Measurements from ENCODE around the gene MYCL. TPM values are rescaled to one million over a fixed set of nuclear protein-coding genes. Genes with fewer than 3 reads are reported as not detected.

Gene MYCL
- total RNA-seq, 1 donor from 2014 or later, result 17.2 TPM

- TF ChIP-seq, protein P1, sequence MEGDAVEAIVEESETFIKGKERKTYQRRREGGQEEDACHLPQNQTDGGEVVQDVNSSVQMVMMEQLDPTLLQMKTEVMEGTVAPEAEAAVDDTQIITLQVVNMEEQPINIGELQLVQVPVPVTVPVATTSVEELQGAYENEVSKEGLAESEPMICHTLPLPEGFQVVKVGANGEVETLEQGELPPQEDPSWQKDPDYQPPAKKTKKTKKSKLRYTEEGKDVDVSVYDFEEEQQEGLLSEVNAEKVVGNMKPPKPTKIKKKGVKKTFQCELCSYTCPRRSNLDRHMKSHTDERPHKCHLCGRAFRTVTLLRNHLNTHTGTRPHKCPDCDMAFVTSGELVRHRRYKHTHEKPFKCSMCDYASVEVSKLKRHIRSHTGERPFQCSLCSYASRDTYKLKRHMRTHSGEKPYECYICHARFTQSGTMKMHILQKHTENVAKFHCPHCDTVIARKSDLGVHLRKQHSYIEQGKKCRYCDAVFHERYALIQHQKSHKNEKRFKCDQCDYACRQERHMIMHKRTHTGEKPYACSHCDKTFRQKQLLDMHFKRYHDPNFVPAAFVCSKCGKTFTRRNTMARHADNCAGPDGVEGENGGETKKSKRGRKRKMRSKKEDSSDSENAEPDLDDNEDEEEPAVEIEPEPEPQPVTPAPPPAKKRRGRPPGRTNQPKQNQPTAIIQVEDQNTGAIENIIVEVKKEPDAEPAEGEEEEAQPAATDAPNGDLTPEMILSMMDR (IDR thresholded peaks at IDR 0.05), result no peak
- TF ChIP-seq POLR2AphosphoS5 (IDR thresholded peaks at IDR 0.05; ENCODE audit: insufficient read depth in 1 of 2, low read depth in 1 of 2), result peak; percentile 90 to 94
- intact Hi-C loops (cut with DNase I), result no loop called here
- peak in 1 of 2 donors; percentile 99 for DNase-seq (ENCODE audit: extremely low spot score in 2 of 2)
- Histone ChIP-seq H3K9me3 (no peaks in the 10 kb centered on the region), H3K4me3 (no peak overlapping the region), H3K27ac (peak overlapping the region; percentile 51), H3K36me3 (no peaks in the 10 kb centered on the region), H3K27me3 (no peaks in the 10 kb centered on the region), H3K4me1 (peaks cover 29% of the 10 kb centered on the region)
Measured at GRCh38 chr1:39933956-39934941, 32.5 kb upstream of the MYCL start.

- TF ChIP-seq POLR2AphosphoS5 (IDR thresholded peaks at IDR 0.05; ENCODE audit: insufficient read depth in 1 of 2, low read depth in 1 of 2), result no peak
- TF ChIP-seq, protein P1 (IDR thresholded peaks at IDR 0.05), result no peak
- no peak for TF ChIP-seq POLR2A (IDR thresholded peaks at IDR 0.05)
- intact Hi-C loops (cut with DNase I), result no loop called here
- no peaks in the 10 kb centered on the region for H3K9me3 ChIP-seq
Measured at GRCh38 chr1:39928809-39929587, 27.3 kb upstream of the MYCL start.

DNA sequence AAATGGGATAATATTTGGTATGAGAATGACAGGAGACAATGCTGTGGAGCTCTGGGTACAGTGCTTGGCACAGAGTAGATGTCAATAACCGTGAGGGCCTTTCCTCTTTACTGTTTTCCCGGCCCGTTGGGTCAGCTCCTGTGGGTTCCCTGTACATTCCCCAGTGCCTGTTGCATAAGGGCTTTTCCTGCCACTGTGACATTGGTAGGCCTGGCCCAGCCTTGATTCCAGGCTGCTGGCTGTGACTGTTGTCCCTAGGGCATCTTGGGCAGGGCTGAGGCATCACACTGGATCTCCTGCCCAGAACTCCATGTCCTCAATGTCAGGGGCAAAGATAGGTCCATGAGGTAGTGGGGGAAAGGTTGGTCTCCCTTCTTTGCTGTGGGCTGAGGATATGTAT lies 25.8 kb upstream of the MYCL start:
- no peak for TF ChIP-seq POLR2AphosphoS5 (IDR thresholded peaks at IDR 0.05; ENCODE audit: insufficient read depth in 1 of 2, low read depth in 1 of 2)
- Histone ChIP-seq H3K4me3 (no peak overlapping the region), H3K4me1 (peaks cover 7% of the 10 kb centered on the region), H3K27me3 (no peaks in the 10 kb centered on the region), H3K27ac (no peak overlapping the region), H3K36me3 (no peaks in the 10 kb centered on the region), H3K9me3 (no peaks in the 10 kb centered on the region)
- intact Hi-C loops (cut with DNase I), result no loop called here
- no peak for DNase-seq (ENCODE audit: extremely low spot score in 2 of 2)

More at GRCh38 chr1:39928809-39929587, 27.3 kb upstream of the MYCL start:
- H3K4me1 ChIP-seq, result peaks cover 14% of the 10 kb centered on the region
- H3K36me3 ChIP-seq, result no peaks in the 10 kb centered on the region
- H3K4me3 ChIP-seq, result no peak overlapping the region
- H3K27ac ChIP-seq, result no peak overlapping the region
- H3K27me3 ChIP-seq, result no peaks in the 10 kb centered on the region
- DNase-seq (ENCODE audit: extremely low spot score in 2 of 2), result no peak

DNA sequence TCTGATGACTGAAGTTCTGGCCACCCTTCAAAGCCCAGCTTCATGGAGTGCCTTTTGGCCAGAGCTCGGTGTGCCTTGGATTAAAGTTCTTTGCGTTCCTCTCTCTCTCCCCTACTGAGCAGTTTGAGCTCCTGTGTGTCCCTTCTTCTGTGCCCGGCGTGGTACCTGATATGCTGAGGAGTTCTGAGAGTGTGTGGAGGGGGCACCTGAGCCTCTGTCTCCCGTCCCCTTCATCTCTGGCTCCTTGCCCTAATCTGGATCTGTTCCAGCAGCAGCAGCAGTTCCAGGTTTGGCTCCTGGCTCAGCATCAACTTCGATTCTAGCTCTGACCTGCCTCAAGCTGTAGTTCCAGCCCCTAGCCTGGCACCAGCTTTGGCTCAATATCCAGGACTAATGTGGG lies 25.1 kb upstream of the MYCL start:
- H3K4me3 ChIP-seq, result no peak overlapping the region
- H3K9me3 ChIP-seq, result no peaks in the 10 kb centered on the region
- no peaks in the 10 kb centered on the region for H3K36me3 ChIP-seq
- H3K4me1 ChIP-seq, result peaks cover 13% of the 10 kb centered on the region
- TF ChIP-seq, protein P1 (IDR thresholded peaks at IDR 0.05), result no peak
- no peak for TF ChIP-seq POLR2AphosphoS5 (IDR thresholded peaks at IDR 0.05; ENCODE audit: insufficient read depth in 1 of 2, low read depth in 1 of 2)
- no peak for TF ChIP-seq POLR2A (IDR thresholded peaks at IDR 0.05)
- DNase-seq (ENCODE audit: extremely low spot score in 2 of 2), result no peak
- intact Hi-C loops (cut with DNase I), result no loop called here
- H3K27ac ChIP-seq, result no peak overlapping the region
- H3K27me3 ChIP-seq, result no peaks in the 10 kb centered on the region

GRCh38 chr1:39926343-39926793 lies 24.7 kb upstream of the MYCL start:
- no peaks in the 10 kb centered on the region for H3K27me3 ChIP-seq
- TF ChIP-seq POLR2A (IDR thresholded peaks at IDR 0.05) (no peak), POLR2AphosphoS5 (IDR thresholded peaks at IDR 0.05; ENCODE audit: insufficient read depth in 1 of 2, low read depth in 1 of 2) (no peak)
- TF ChIP-seq, protein P1 (IDR thresholded peaks at IDR 0.05), result no peak
- H3K4me3 ChIP-seq, result no peak overlapping the region
- H3K4me1 ChIP-seq, result peaks cover 14% of the 10 kb centered on the region
- intact Hi-C loops (cut with DNase I), result no loop called here
- H3K9me3 ChIP-seq, result no peaks in the 10 kb centered on the region
- no peaks in the 10 kb centered on the region for H3K36me3 ChIP-seq
- no peak overlapping the region for H3K27ac ChIP-seq
- no peak for DNase-seq (ENCODE audit: extremely low spot score in 2 of 2)
